Measurements from ENCODE around the gene CDC123.
A peak's percentile ranks its signal among the peaks of the same experiment; 100 is the strongest.
"Not testable (repeated sequence)": the region's sequence is repeated elsewhere in the genome, so short reads cannot be mapped to it uniquely, and the experiment has no call there.

CDC123 gene

GRCh38 chr10:12264204-12264940 lies 68.4 kb downstream of the CDC123 start:
- in situ Hi-C loops (cut with HindIII; ENCODE audit: low sequenced_read_pairs) = loop anchor here (25.0 kb wide), 1 partner anchor 398 kb away; no protein-coding TSS in a partner anchor
- TF ChIP-seq CTCF (IDR thresholded peaks at IDR 0.05; ENCODE audit: low read depth, low read length) = peak; percentile 88

GRCh38 chr10:12269056-12269455 lies 73.1 kb downstream of the CDC123 start:
- TF ChIP-seq CTCF (IDR thresholded peaks at IDR 0.05; ENCODE audit: low read depth, low read length) = no peak
- in situ Hi-C loops (cut with HindIII; ENCODE audit: low sequenced_read_pairs) = loop anchor here (25.0 kb wide), 1 partner anchor 393 kb away; no protein-coding TSS in a partner anchor
- H3K4me3 ChIP-seq (ENCODE audit: low read depth, low read length) = no peak overlapping the region
- no peak for DNase-seq (ENCODE audit: low read depth, low spot score)

More at GRCh38 chr10:12264204-12264940, 68.4 kb downstream of the CDC123 start:
- peak; percentile 85 for DNase-seq (ENCODE audit: low read depth, low spot score)
- H3K4me3 ChIP-seq (ENCODE audit: low read depth, low read length) = peak overlapping the region; percentile 33

GRCh38 chr10:12271210-12271540 lies 75.2 kb downstream of the CDC123 start:
- H3K4me3 ChIP-seq (ENCODE audit: low read depth, low read length) = no peak overlapping the region
- no peak for DNase-seq (ENCODE audit: low read depth, low spot score)
- no peak for TF ChIP-seq CTCF (IDR thresholded peaks at IDR 0.05; ENCODE audit: low read depth, low read length)
- in situ Hi-C loops (cut with HindIII; ENCODE audit: low sequenced_read_pairs) = loop anchor here (25.0 kb wide), 1 partner anchor 391 kb away; no protein-coding TSS in a partner anchor

- in situ Hi-C loops (cut with HindIII; ENCODE audit: low sequenced_read_pairs) = not testable (repeated sequence)
Measured at GRCh38 chr10:12277862-12278261, 81.9 kb downstream of the CDC123 start.

GRCh38 chr10:12279281-12279680 lies 83.3 kb downstream of the CDC123 start:
- no peak for DNase-seq (ENCODE audit: low read depth, low spot score)

More at GRCh38 chr10:12277862-12278261, 81.9 kb downstream of the CDC123 start:
- not testable (repeated sequence) for H3K4me3 ChIP-seq (ENCODE audit: low read depth, low read length); DNase-seq (ENCODE audit: low read depth, low spot score)

GRCh38 chr10:12287772-12288171 lies 91.8 kb downstream of the CDC123 start:
- no peak overlapping the region for H3K4me3 ChIP-seq (ENCODE audit: low read depth, low read length)
- DNase-seq (ENCODE audit: low read depth, low spot score) = no peak
- no peak for TF ChIP-seq CTCF (IDR thresholded peaks at IDR 0.05; ENCODE audit: low read depth, low read length)
- in situ Hi-C loops (cut with HindIII; ENCODE audit: low sequenced_read_pairs) = no loop called here

More at GRCh38 chr10:12279281-12279680, 83.3 kb downstream of the CDC123 start:
- H3K4me3 ChIP-seq (ENCODE audit: low read depth, low read length) = no peak overlapping the region
- in situ Hi-C loops (cut with HindIII; ENCODE audit: low sequenced_read_pairs) = no loop called here
- no peak for TF ChIP-seq CTCF (IDR thresholded peaks at IDR 0.05; ENCODE audit: low read depth, low read length)

GRCh38 chr10:12297784-12298183 lies 101.8 kb downstream of the CDC123 start:
- DNase-seq (ENCODE audit: low read depth, low spot score); in situ Hi-C loops (cut with HindIII; ENCODE audit: low sequenced_read_pairs); H3K4me3 ChIP-seq (ENCODE audit: low read depth, low read length): not testable (repeated sequence)
